Suppressor macrophage (primary cell): ENCODE results near the gene CLDN18.

Source experiments
- DNase-seq, 4 experiments: peaks; one replicate each; pipeline ENCODE4 v3.0.0-alpha.2; 2020 to 2022

The CLDN18 gene

GRCh38 chr3:138027821-138028220 is 17.9 kb downstream of the CLDN18 start:
- DNase-seq: no peak

- DNase-seq: no peak
Observed at GRCh38 chr3:138030734-138031280, 20.8 kb downstream of the CLDN18 start.

GRCh38 chr3:138031536-138031935 is 21.6 kb downstream of the CLDN18 start:
- no peak for DNase-seq

- no peak for DNase-seq
Observed at GRCh38 chr3:138032567-138032966, 22.6 kb downstream of the CLDN18 start.

- DNase-seq: no peak
Observed at GRCh38 chr3:138033202-138033691, 23.3 kb downstream of the CLDN18 start.

- no peak for DNase-seq
Observed at GRCh38 chr3:138034918-138035317, 25.0 kb downstream of the CLDN18 start.

GRCh38 chr3:138036572-138036971 is 26.6 kb downstream of the CLDN18 start:
- DNase-seq: peak in 1 of 4 experiments; percentile 5

- no peak for DNase-seq
Observed at GRCh38 chr3:138038725-138039462, 28.9 kb downstream of the CLDN18 start.

DNA sequence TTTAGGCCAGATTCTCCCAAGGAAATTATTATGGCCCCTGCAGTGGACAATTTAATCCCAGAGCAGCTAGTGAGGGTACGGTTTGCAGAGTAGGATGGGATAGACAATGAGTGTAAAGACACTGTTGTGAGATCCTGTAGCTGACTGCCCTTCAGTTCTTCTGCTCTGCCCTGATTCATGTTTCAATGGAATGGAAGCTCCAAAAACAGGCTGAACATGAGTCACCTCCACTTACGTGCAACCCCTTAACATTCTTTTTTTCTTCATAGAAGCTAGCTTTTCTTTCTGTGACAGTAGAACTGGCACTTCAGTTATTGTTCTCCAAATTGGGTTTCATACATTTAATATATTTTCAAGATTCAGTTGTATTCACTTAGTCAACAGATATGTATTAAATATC is 32.1 kb downstream of the CLDN18 start:
- DNase-seq: no peak

DNA sequence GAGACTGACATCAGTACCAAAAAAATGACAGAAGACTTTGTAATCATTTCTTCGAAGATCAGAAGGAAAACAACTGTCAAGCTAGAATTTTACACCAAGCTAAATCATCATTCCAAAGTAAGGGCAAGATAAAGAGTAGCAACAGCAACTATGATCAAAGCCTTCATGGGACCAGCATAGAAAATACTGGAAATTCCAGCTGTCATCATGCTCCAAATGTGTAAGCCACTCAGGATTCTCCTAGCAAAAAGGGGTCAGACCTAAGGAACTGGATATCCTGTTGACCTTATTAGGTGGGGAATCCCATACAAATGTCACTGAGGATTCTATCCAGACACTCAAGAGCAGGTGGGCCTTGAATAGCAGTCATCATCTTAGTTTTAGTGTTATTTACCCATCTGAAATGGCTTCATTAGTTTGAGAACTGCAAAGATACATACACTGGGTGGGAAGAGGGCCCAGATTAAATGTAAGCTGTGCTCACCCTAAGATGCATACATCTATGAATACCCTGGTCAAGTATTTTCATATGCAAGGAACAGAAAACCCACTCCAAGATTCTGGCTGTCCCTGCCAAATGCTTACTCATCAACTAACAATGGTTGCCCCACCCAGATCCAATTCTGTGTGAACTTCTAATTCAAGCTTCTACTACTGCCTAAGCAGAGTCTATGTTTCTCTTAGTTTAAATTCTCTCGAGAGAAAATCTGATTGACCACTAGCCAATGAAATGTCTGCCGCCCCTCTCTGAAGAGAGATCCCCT is 33.5 kb downstream of the CLDN18 start:
- DNase-seq: no peak

GRCh38 chr3:138046085-138046484 is 36.1 kb downstream of the CLDN18 start:
- DNase-seq: no peak

GRCh38 chr3:138046955-138047354 is 37.0 kb downstream of the CLDN18 start:
- DNase-seq: no peak

DNA sequence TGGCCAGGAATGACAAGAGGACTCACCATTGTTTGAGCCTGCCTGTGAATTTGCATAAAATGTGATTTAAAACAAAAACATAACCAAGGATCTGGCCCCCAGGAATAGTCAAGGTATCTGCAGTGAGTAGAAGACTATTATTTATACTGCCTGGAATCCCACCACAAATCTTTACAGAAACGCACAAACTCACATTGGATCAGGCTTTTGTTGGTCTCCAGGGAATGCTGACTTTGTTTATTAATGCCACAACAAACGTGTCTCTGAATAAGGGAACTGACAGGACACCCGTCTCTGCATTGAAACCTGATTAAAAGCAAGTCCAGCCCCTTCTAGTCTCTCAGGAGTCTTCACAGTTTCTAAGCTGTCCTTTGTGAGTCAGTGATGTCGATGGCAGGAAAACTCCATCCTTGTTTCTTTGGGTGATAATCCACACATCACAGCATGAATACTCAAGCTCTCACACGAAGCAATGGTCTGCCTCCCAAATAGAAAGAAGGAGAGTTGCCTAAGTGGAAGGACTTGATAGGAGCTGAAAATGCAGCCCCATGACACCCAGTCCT is 37.7 kb downstream of the CLDN18 start:
- DNase-seq: no peak

GRCh38 chr3:138049157-138049919 is 39.4 kb downstream of the CLDN18 start:
- DNase-seq: no peak

DNA sequence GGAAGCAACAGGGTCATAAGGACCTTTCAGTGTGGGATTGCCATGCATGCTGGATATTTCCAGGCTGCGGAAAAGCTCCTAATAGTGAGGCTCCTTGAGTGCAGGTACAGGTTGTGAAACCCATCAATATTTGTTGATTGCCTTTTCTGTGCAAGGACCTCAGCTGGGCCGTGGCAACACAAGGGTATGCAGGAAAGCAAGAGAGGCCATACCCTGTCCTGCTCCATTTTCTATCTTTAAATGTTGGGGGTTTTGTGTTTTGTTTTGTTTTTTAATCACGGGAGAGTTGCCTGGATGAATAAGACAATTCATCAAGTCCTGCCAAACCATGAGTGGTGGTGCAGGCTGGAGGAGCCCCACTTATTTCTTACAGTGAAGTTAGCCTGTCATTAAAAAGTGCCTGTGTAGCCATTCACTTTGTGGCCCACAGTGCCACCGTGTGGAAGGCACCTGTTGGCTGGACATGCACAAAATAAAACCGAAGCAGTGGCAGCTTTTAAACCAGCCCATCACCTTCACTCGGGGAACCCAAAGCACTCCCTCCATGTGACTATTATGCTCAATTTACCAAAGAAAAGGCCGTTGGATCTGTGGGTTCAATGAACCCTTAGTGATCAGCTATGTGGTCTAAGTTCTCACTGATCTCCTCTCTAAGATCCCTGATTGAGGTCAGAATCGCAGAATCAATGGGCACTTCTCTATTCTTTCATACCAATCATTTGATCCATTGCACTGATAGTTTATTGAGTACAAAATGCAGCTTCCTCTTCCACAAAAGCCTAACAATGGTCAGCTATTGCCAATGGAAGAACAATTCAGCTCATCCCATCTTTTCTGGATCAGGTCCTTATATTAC is 42.2 kb downstream of the CLDN18 start:
- DNase-seq: peak; percentile 13 to 52 (median 26)

DNA sequence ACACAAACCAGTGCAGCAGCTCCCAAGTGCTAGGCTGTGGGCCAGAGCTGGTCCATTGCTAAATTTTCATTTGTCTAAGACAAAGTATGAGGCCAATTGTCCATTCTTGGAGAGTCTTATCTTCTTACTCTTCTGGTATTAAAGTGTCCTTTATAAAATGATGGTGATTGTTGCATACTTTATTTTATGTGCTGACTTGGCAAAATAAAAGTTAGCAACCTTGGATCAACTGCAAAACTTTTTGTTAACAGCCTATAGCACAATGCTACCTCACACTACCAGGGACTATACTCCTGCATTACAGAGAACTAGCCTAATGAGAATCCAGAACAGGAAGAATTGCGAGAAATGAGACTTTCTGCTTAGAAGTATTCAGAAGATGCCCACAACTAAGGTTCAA is 44.1 kb downstream of the CLDN18 start:
- DNase-seq: no peak

- DNase-seq: no peak
Observed at GRCh38 chr3:138057384-138057783, 47.4 kb downstream of the CLDN18 start.

DNA sequence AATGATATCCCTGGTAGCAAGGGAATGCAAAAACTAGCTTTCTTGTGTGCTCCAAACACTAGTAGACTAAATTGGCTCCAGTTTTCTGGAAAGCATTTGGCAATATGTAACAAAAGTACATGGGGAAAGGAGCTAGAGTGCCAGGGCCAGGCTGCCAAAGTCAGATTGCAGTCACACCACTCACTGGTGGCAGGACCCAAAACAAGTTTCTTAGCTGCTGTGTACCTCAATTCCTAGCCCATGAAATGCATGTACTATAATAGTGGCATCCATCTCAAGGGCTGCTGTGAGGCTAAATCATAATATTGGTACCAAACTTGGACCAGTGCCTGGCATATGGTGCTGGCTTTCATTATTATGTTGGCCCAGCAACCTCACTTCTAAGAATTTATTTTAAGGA is 49.3 kb downstream of the CLDN18 start:
- no peak for DNase-seq

DNA sequence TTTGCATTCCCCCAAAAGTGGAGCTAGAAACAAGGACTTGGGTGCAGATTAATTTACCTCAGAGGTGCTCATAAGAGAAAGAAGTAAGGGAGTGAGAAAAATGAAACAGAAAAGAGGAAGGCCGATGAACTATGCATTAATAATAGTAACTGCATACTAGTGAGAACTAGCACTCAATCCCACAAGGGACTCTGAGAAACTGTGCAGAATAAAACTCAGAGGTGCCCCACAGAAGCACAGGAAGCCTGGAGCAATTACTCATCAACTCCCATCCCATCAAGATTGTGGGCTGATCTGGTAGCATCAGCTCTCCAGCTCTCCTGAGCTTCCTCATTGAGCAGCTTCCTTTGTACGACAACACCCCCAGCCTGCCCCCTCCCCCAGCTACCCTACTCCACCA is 50.8 kb downstream of the CLDN18 start:
- DNase-seq: peak in 2 of 4 experiments; percentile 9 to 17

DNA sequence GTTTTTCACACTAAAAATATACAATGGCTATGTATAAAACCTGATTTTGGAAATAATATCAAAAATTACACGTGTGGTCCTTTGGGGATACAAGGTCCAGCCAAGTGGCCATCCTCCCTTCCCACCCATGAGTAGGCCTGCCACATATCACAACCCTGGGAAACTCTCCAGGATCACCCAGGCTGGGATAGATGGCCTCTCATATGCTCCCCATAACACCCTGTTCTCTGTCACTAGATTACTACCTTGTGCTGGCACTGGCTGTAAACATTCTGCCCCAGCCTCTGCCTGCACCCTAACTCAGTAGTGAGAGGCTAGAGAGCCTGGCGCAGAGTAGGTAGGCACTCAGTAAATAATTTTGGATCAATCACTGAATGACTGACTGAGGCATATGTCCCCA is 52.1 kb downstream of the CLDN18 start:
- DNase-seq: no peak

- no peak for DNase-seq
Observed at GRCh38 chr3:138062626-138063025, 52.7 kb downstream of the CLDN18 start.

DNA sequence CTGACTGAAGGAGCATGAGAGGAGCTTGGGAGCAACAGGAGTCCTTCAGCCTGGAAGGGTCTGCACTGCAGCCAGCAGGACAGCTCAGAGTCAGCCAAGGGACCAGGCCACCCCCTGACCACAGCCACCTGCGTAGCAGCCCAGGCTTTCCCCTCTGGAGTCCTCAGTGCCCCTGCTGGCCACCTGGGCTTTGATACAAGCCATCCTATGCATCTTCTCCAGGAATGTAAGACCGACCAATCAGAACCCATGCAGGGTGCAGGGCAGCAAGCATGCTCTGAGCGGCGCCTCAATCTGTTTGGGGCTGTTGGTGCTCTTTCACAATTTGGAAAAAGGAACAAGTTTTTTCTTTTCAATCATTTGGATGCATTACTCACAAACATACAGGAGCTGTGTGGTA is 53.5 kb downstream of the CLDN18 start:
- DNase-seq: no peak
